GM19397 (cell line): ENCODE results near the gene CD19.
"Not testable (repeated sequence)": the region's sequence is repeated elsewhere in the genome, so short reads cannot be mapped to it uniquely, and the experiment has no call there.

ENCODE experiments used
- ATAC-seq: cut with Tn5 transposase; IDR thresholded peaks from one replicate; pipeline ENCODE4 v1.9.1; 2021; ENCODE audit warnings: mild to moderate bottlenecking, moderate library complexity; ENCODE audit not compliant: unreplicated experiment

The CD19 gene

DNA sequence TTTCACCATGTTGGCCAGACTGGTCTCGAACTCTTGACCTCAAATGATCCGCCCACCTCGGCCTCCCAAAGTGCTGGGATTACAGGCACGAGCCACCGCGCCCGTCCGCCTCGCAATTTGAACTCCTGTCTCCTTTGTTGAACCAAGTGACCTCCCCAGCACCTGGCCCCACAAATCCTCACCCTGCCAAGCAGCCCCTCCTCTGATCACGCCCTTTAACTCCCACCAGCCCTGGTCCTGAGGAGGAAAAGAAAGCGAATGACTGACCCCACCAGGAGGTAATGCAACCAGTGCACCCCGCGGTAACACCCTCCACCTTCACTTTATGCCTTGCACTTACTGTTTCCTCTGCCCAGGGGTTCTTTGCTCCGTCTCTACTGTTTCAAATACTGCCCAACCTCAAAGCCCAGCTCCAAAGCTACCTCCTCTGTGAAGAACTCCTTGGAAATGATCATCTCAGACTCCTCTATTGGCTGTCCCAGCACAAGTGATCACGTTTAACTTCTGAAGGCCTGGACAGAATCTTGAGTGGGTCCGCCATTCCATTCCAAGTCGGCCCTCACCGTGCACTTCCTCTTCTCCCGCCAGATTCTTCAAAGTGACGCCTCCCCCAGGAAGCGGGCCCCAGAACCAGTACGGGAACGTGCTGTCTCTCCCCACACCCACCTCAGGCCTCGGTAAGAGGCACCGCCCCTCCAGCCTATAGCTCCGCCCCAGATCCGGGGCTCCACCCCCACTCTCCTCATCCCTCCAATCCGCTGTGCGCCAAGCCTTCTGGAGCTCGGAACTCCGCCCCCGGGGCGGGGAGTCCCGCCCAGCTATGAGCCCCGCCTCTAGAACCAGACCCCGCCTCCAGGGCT is 4.4 kb downstream of the CD19 start:
- peak; percentile 72 for ATAC-seq

- no peak for ATAC-seq
Measured at GRCh38 chr16:28936784-28937155, 5.0 kb downstream of the CD19 start.

DNA sequence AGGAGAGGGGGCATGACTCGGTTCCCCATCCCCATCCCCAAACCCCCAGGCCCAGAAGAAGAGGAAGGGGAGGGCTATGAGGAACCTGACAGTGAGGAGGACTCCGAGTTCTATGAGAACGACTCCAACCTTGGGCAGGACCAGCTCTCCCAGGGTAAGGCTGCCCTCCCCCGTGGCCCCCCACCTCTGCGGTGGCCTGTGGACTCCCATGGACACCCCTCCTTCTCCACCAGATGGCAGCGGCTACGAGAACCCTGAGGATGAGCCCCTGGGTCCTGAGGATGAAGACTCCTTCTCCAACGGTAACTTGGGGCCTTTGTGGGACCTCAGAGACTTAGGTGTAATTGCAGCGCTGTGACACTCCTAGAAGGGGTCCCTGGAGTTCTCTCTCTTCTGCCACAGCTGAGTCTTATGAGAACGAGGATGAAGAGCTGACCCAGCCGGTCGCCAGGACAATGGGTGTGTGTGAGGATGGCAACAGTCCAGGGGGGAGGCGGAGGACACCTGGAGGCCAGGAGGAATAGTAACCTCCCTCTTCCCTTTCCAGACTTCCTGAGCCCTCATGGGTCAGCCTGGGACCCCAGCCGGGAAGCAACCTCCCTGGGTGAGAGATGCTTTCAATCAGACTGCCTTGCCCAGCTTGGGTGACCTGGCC is 5.6 kb downstream of the CD19 start:
- no peak for ATAC-seq

GRCh38 chr16:28938721-28939120 is 7.0 kb downstream of the CD19 start:
- no peak for ATAC-seq

DNA sequence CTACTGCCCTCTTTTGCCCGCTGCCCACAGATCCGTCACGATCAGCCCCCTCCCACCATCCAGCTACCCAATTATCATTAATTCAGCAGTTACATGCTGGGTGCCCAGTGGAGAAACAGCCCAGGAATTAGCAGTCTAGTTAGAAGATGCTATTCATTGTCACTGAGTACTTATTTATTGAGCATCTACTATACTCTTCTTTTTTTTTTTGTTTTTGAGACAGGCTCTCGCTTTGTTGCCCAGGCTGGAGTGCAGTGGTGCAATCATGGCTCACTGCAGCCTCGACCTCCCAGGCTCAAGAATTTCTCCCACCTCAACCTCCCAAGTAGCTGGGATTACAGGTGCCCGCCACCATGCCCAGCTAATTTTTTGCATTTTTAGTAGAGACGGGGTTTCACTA is 8.1 kb downstream of the CD19 start:
- ATAC-seq, result not testable (repeated sequence)

DNA sequence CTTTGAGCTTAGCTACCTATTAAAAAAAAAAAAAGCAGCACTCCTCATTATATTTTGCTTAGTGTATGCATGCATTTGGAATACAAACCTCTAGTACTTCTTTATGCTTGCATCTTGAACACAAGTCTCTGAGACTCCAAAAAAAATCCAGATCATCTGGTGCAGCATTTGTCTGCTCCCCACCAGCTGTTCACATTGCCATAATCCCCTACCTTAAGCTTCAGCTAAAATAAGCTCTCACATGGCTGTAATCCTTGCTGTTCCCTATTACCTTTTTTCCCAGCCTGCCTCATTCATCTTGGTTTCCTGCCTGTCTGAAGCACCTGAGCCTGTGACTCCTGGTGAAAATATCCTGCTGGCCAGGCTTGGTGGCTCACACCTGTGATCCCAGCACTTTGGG is 11.5 kb downstream of the CD19 start:
- ATAC-seq, result no peak

DNA sequence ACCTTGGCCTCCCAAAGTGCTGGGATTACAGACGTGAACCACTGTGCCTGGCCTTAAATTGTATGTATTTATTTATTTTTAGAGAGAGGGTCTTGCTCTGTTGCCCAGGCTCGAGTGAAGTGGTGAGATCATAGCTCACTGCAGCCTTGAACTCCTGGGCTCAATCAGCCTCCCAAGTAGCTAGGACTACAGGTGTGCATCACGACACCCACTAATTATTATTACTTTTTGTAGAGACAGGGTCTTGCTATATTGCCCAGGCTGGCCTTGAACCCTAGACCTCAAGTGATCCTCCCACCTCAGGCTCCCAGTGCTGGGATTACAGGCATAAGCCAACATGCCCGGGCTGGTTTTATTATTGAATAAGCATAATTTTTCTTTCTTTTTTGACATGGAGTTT is 14.9 kb downstream of the CD19 start:
- ATAC-seq, result no peak

- ATAC-seq, result peak; percentile 89
Measured at GRCh38 chr16:28950648-28951409, 19.1 kb downstream of the CD19 start, which contains the start of gene NFATC2IP. Gene NFATC2IP (plus strand): TSS chr16:28950937. CDS start chr16:28951012, 75 bp downstream.

GRCh38 chr16:28951410-28951943 is 19.7 kb downstream of the CD19 start:
- ATAC-seq, result no peak

- no peak for ATAC-seq
Measured at GRCh38 chr16:28958216-28958615, 26.4 kb downstream of the CD19 start.

- ATAC-seq, result no peak
Measured at GRCh38 chr16:28958836-28959235, 27.1 kb downstream of the CD19 start.

DNA sequence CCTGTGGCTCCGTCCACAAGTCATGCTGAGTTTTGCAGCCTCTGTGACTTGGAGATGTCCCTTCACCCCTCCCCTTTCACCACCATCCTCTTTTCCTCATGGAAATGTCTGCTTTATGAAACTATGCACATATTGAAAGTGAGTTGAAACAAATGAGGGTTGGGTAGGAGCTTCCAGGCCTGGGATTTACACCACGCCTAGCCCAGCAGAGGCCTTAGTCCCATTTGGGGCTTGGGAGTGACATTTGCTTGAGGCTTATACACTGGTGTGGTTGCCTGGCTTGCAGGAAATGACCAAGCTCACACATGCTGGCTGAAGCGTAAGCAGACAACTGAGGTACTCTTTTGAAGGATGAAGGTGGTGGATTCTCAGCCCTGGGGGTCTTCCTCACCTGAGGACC is 32.3 kb downstream of the CD19 start:
- no peak for ATAC-seq

DNA sequence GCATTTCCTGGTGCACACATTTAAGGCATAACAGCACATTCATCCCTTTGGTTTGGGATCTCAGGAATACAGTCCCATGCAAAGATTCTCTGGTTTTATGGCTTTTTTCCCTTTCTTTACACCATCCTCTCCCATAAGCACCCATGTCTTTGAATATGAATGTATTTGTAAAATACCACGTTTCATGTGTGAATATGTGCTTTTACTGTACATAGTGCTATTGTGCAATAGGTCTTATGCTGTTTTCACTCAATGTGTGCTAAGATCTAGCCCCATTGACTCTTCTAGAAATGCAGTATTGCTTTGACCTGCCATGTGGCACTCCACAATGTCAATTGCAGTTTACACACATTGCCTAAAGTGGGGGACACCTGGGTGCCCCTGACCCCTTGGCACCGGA is 32.7 kb downstream of the CD19 start:
- ATAC-seq, result no peak

DNA sequence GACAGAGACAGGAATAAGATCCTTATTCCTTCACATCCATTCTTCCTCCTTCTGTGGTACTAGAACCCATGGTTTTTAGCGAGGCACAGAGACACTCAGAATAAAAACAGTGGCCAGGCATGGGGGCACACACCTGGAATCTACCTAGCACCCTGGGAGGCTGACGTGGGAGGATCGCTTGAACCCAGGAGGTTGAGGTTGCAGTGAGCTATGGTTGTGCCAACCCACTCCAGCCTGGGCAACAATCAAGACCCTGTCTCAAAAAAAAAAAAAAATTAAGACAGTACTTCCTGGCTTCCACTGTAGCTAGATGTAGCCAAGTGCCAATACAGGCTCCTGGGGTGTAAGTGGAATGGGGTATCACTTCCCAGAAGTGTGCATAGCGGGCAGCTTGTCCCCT is 35.4 kb downstream of the CD19 start:
- ATAC-seq, result no peak

DNA sequence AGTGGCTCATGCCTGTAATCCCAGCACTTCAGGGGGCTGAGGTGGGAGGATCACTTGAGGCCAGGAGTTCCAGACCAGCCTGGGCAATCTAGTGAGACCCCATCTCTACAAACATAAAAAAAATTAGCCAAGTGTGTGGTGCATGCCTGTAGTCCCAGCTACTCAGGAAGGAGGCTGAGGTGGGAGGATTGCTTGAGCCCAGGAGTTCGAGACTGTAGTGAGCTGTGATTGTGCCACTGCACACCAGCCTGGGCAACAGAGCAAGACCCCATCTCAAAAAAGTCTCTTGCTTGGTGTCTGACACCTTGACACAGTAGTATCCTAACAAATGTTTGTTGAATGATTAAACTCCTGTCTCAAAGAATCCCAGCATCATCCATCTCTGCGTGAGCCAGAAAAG is 37.9 kb downstream of the CD19 start:
- not testable (repeated sequence) for ATAC-seq

- ATAC-seq, result peak; percentile 6
Measured at GRCh38 chr16:28974007-28974436, 42.3 kb downstream of the CD19 start.

GRCh38 chr16:28974437-28975157 is 42.8 kb downstream of the CD19 start, which contains the start of gene SPNS1:
Gene SPNS1 (plus strand): TSS chr16:28974778. CDS start chr16:28975152, 374 bp downstream.
- peak; percentile 84 for ATAC-seq

DNA sequence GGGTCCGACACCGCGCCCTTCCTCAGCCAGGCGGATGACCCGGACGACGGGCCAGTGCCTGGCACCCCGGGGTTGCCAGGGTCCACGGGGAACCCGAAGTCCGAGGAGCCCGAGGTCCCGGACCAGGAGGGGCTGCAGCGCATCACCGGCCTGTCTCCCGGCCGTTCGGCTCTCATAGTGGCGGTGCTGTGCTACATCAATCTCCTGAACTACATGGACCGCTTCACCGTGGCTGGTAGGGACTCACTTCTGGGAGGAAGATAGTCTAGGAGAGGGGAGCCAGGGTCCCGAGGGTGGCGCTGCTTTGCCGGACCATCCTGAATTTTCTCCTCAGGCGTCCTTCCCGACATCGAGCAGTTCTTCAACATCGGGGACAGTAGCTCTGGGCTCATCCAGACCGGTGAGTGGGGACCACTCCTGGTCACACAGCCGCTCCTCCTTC is 43.4 kb downstream of the CD19 start:
- no peak for ATAC-seq

- ATAC-seq, result no peak
Measured at GRCh38 chr16:28977703-28978662, 46.2 kb downstream of the CD19 start.
